H1 (cell line): ENCODE measurements around the gene RAG2. TPM values are rescaled to one million over a fixed set of nuclear protein-coding genes. Genes with fewer than 3 reads are reported as not detected.

Source experiments
- BACH1 ChIP-seq: IDR thresholded peaks from 2 replicates; pipeline ENCODE4 v1.6.1; 2012; ENCODE audit warnings: low read length, improper control_type of control experiment
- GTF2F1 ChIP-seq: IDR thresholded peaks from 2 replicates; pipeline ENCODE4 v1.6.1; 2012; ENCODE audit warnings: low read depth, low read length, improper control_type of control experiment, borderline replicate concordance
- JUN ChIP-seq: IDR thresholded peaks from 2 replicates; pipeline ENCODE4 v1.6.1; 2011; ENCODE audit warnings: low read depth, mild to moderate bottlenecking, improper control_type of control experiment, low read length
- NRF1 ChIP-seq: IDR thresholded peaks from 2 replicates; pipeline ENCODE4 v1.6.1; 2011; ENCODE audit warnings: mild to moderate bottlenecking, low read depth, low read length, improper control_type of control experiment
- PHF8 ChIP-seq: fragments of 200-600 bp; sonication (generic); conservative IDR thresholded peaks from 2 replicates; pipeline ENCODE4 v1.7.1; 2012; ENCODE audit warnings: low read depth, mild to moderate bottlenecking, inconsistent platforms, low read length, moderate library complexity
- TAF1 ChIP-seq: IDR thresholded peaks from 2 replicates; pipeline ENCODE4 v1.6.1; 2011; ENCODE audit warnings: mild to moderate bottlenecking, low read depth, low read length
- polyA plus RNA-seq, 7 experiments: library from polyadenylated mRNA; depleted of rRNA in 3 of 7; stranded (reverse) in 5 of 7; unstranded in 2 of 7; fragments of >200 nt in 5 of 7; fragments of 200-250 nt in 2 of 7; gene quantifications; 1 replicate in 5 of 7; 2 replicates in 1 of 7; 4 replicates in 1 of 7; pipeline versions ENCODE4 v1.2.1 to v1.2.3, GENCODE V29; 2011 to 2013; ENCODE audit warnings: missing spikeins in 2 of 7, mixed read lengths in 2 of 7
- total RNA-seq: library from RNA; stranded (reverse); fragmentation: NEBNext Ultra II Directional; extraction: Animal tissue kit (Norgen Biotek cat#: 25700); gene quantifications from 2 replicates; pipeline ENCODE4 v1.2.1, GENCODE V29; 2021

The RAG2 gene
- total and polyA plus RNA-seq, 2 of the 8 experiments (the other 6 are each of a cell fraction or from before 2014, with no cell fraction given) = not detected

GRCh38 chr11:36590513-36590912, 7.5 kb downstream of the RAG2 start (continued):
- TF ChIP-seq GTF2F1 = no peak
- TF ChIP-seq BACH1 = no peak
- no peak for TF ChIP-seq TAF1
- TF ChIP-seq JUN = no peak
- no peak for TF ChIP-seq PHF8
- no peak for TF ChIP-seq NRF1
